ENCODE data around the gene PAQR4.

PAQR4 gene

GRCh38 chr16:2981177-2981898 lies 12.2 kb downstream of the PAQR4 start:
- no peak for DNase-seq (ENCODE audit: low read depth)

GRCh38 chr16:2981899-2982250 lies 12.7 kb downstream of the PAQR4 start:
- no peak for DNase-seq (ENCODE audit: low read depth)

- DNase-seq (ENCODE audit: low read depth), result no peak
Measured at GRCh38 chr16:2982402-2982801, 13.3 kb downstream of the PAQR4 start.

GRCh38 chr16:2983706-2984136 lies 14.6 kb downstream of the PAQR4 start:
- peak; percentile 35 for DNase-seq (ENCODE audit: low read depth)

- no peak for DNase-seq (ENCODE audit: low read depth)
Measured at GRCh38 chr16:2985462-2985861, 16.3 kb downstream of the PAQR4 start.

- DNase-seq (ENCODE audit: low read depth), result no peak
Measured at GRCh38 chr16:2985893-2986355, 16.8 kb downstream of the PAQR4 start.

GRCh38 chr16:2986623-2987188 lies 17.6 kb downstream of the PAQR4 start:
- no peak for DNase-seq (ENCODE audit: low read depth)

GRCh38 chr16:2987286-2987685 lies 18.1 kb downstream of the PAQR4 start:
- no peak for DNase-seq (ENCODE audit: low read depth)

- no peak for DNase-seq (ENCODE audit: low read depth)
Measured at GRCh38 chr16:2987833-2988232, 18.7 kb downstream of the PAQR4 start.

GRCh38 chr16:2988590-2989099 lies 19.5 kb downstream of the PAQR4 start:
- DNase-seq (ENCODE audit: low read depth), result no peak

GRCh38 chr16:2990891-2991290 lies 21.7 kb downstream of the PAQR4 start:
- no peak for DNase-seq (ENCODE audit: low read depth)

- no peak for DNase-seq (ENCODE audit: low read depth)
Measured at GRCh38 chr16:2991566-2992261, 22.6 kb downstream of the PAQR4 start.

GRCh38 chr16:2992383-2993081 lies 23.4 kb downstream of the PAQR4 start:
- no peak for DNase-seq (ENCODE audit: low read depth)

- no peak for DNase-seq (ENCODE audit: low read depth)
Measured at GRCh38 chr16:2996298-2996697, 27.1 kb downstream of the PAQR4 start.

- no peak for DNase-seq (ENCODE audit: low read depth)
Measured at GRCh38 chr16:2999929-3000328, 30.8 kb downstream of the PAQR4 start.

GRCh38 chr16:3000540-3000939 lies 31.4 kb downstream of the PAQR4 start:
- DNase-seq (ENCODE audit: low read depth), result no peak

GRCh38 chr16:3001316-3001715 lies 32.2 kb downstream of the PAQR4 start:
- no peak for DNase-seq (ENCODE audit: low read depth)

GRCh38 chr16:3003582-3004270 lies 34.6 kb downstream of the PAQR4 start:
- DNase-seq (ENCODE audit: low read depth), result peak; percentile 89

- no peak for DNase-seq (ENCODE audit: low read depth)
Measured at GRCh38 chr16:3004319-3004718, 35.2 kb downstream of the PAQR4 start.

GRCh38 chr16:3004781-3005284 lies 35.7 kb downstream of the PAQR4 start:
- no peak for DNase-seq (ENCODE audit: low read depth)

- no peak for DNase-seq (ENCODE audit: low read depth)
Measured at GRCh38 chr16:3007059-3007956, 38.2 kb downstream of the PAQR4 start.
